GM19035 (cell line): ENCODE measurements around the gene RABGGTB.
"Not testable (repeated sequence)": the region's sequence is repeated elsewhere in the genome, so short reads cannot be mapped to it uniquely, and the experiment has no call there.

ENCODE experiments used
- ATAC-seq: cut with Tn5 transposase; IDR thresholded peaks from one replicate; pipeline ENCODE4 v1.9.1; 2021; ENCODE audit not compliant: unreplicated experiment

The RABGGTB gene

GRCh38 chr1:75785983-75786853 lies at the start of gene RABGGTB:
TSS of gene RABGGTB (plus strand) at chr1:75786256. CDS start at chr1:75786272, 16 bp downstream.
- ATAC-seq: peak; percentile 58

- ATAC-seq: no peak
These were observed 43.9 kb upstream of the RABGGTB start for GRCh38 chr1:75742047-75742625.

GRCh38 chr1:75745276-75745675 lies 40.8 kb upstream of the RABGGTB start:
- ATAC-seq: peak; percentile 56

GRCh38 chr1:75757210-75757609 lies 28.8 kb upstream of the RABGGTB start:
- not testable (repeated sequence) for ATAC-seq

- not testable (repeated sequence) for ATAC-seq
These were observed 27.5 kb upstream of the RABGGTB start for GRCh38 chr1:75758543-75758942.

GRCh38 chr1:75764057-75764655 lies 21.9 kb upstream of the RABGGTB start:
- ATAC-seq: no peak

- no peak for ATAC-seq
These were observed 20.2 kb upstream of the RABGGTB start for GRCh38 chr1:75765697-75766355.

- ATAC-seq: no peak
These were observed 18.0 kb upstream of the RABGGTB start for GRCh38 chr1:75768016-75768415.

GRCh38 chr1:75770761-75771160 lies 15.3 kb upstream of the RABGGTB start:
- ATAC-seq: no peak

GRCh38 chr1:75771978-75772377 lies 14.1 kb upstream of the RABGGTB start:
- no peak for ATAC-seq

GRCh38 chr1:75777812-75778211 lies 8.2 kb upstream of the RABGGTB start:
- ATAC-seq: not testable (repeated sequence)

GRCh38 chr1:75778694-75779093 lies 7.4 kb upstream of the RABGGTB start:
- not testable (repeated sequence) for ATAC-seq

GRCh38 chr1:75780183-75780582 lies 5.9 kb upstream of the RABGGTB start:
- ATAC-seq: not testable (repeated sequence)

- ATAC-seq: not testable (repeated sequence)
These were observed 2.1 kb upstream of the RABGGTB start for GRCh38 chr1:75783920-75784319.

- peak; percentile 17 for ATAC-seq
These were observed 605 bp upstream of the RABGGTB start for GRCh38 chr1:75785320-75785982.

- no peak for ATAC-seq
These were observed 941 bp downstream of the RABGGTB start for GRCh38 chr1:75786901-75787493.

GRCh38 chr1:75787524-75787923 lies 1.5 kb downstream of the RABGGTB start:
- ATAC-seq: no peak

GRCh38 chr1:75789988-75790387 lies 3.9 kb downstream of the RABGGTB start:
- ATAC-seq: no peak

- ATAC-seq: no peak
These were observed 5.0 kb downstream of the RABGGTB start for GRCh38 chr1:75791022-75791421.

GRCh38 chr1:75792091-75792490 lies 6.0 kb downstream of the RABGGTB start:
- ATAC-seq: no peak
